HG03442 (cell line): Measurements from ENCODE around the gene CAPN15.

Source experiments
- ATAC-seq: cut with Tn5 transposase; IDR thresholded peaks from one replicate; pipeline ENCODE4 v1.9.1; 2021; ENCODE audit warnings: mild to moderate bottlenecking, moderate library complexity; ENCODE audit not compliant: unreplicated experiment

The CAPN15 gene

GRCh38 chr16:575354-576196 lies 48.1 kb downstream of the CAPN15 start:
- no peak for ATAC-seq

DNA sequence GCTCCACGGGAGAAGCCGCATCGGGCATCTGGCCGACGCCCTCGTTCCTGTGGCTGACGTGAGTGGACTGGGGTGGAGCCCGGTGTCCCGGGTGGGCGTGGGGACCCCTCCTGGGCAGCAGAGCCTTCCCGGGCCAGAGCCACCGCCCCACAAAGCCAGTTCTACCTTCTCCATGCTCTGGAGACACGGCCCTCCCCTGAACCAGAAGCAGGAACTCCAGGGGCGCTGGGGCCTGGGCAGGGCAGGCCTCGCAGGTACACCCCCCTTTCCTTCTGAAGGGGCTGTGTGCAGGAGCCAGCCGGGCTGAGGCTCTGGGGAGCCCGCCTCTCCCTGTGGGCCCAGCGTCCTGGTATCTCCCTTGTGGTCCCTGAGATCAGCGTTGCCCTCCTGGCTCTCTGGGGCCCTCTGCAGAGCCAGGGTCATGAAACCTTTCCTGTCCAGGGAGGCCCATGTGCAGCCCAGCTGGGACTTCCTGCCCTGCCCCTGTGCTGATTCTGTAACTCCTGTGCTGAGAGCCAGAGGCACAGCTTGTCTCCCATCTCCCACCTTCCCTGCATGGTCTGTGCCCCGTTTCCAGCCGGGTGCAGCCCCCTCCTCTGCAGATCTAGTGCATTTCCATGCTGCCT lies 48.8 kb downstream of the CAPN15 start:
- no peak for ATAC-seq

DNA sequence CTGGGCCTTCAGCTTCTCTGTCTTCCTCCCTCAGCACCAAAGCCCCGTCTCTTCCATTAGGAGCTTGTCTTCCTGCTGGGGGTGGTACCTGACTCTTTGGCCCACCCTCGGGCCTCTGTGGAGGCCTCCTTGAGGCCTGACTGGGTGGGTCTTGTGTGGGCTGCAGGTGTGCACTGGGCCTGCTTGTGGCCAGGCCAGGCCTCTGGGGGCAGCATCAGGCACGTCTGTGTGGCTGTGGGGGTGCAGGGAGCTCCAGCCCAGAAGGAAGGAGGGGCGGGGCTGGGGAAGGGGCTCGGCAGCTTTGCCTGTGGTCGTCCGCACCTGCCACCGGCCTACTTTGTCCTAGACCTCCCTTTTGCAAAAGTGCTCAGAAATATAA lies 49.3 kb downstream of the CAPN15 start:
- no peak for ATAC-seq

GRCh38 chr16:577796-578195 lies 50.3 kb downstream of the CAPN15 start:
- no peak for ATAC-seq

GRCh38 chr16:578232-578869 lies 50.8 kb downstream of the CAPN15 start:
- ATAC-seq, result no peak

- no peak for ATAC-seq
Measured at GRCh38 chr16:578870-579405, 51.4 kb downstream of the CAPN15 start.

- ATAC-seq, result no peak
Measured at GRCh38 chr16:580141-580945, 52.8 kb downstream of the CAPN15 start.

DNA sequence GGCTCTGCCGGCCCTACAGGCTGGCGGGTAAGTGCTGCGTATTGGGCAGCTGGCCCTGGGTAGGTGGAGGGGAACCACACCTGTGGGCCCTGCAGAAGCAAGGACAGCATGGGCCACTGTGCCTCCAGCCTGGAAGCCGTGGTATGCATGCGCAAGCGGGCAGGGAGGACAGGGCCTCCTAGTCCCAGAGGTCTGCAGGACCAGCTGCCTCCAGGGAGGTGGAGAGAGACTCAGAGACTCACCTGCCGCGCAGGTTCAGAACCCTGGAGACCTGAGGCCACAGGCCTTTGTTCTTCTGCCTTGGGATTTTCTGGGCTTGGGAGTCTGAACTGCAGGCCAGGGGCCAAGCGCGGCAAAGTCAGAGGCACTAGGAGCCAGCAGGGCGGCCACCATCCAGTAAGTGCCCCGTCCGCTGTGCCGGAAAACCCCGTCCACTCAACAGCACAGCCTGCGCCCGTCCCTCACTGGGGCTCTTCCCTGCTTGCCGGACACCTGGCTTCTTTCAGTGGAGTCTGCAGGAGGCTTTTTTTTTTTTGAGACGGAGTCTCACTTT lies 53.5 kb downstream of the CAPN15 start:
- ATAC-seq, result no peak

- ATAC-seq, result no peak
Measured at GRCh38 chr16:582218-582613, 54.7 kb downstream of the CAPN15 start.

GRCh38 chr16:582614-583331 lies 55.3 kb downstream of the CAPN15 start:
- no peak for ATAC-seq

DNA sequence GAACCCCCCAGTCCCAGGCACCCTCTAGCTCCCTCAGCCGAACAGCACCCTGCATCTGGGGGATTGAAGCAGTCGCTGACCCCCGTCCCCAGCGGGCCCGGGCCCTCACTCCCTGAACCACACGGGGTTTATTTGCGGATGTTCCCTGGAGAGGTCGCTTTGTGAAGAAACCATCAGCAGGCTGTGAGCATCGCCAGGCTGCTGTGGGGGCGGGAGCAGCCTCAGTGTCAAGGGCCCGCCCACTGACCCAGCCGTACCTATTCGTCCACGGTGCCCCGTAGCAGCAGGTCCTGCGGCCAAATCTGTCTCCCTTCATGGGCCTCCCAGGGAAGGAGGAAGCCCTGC lies 55.9 kb downstream of the CAPN15 start:
- ATAC-seq, result no peak

GRCh38 chr16:583815-584591 lies 56.5 kb downstream of the CAPN15 start:
- ATAC-seq, result no peak

DNA sequence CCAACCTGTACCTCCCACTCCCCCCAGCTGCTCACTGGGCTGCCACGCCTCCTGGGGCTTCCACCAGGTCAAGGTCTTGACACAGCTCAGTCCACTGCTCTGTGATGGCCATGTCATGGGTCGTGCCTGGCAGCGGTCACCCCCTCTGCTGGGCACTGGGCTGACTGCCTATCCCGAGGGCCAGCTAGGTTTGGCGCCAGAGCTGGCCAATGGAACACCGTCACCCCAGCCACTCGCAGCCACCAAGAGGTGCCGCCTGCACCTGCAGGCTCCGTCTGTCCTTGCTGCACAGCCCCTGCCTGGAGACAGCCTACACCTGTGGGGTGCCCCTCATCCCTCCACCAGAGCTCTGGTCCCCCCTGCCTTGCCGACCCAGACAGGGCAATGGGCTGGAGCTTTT lies 57.8 kb downstream of the CAPN15 start:
- ATAC-seq, result no peak

DNA sequence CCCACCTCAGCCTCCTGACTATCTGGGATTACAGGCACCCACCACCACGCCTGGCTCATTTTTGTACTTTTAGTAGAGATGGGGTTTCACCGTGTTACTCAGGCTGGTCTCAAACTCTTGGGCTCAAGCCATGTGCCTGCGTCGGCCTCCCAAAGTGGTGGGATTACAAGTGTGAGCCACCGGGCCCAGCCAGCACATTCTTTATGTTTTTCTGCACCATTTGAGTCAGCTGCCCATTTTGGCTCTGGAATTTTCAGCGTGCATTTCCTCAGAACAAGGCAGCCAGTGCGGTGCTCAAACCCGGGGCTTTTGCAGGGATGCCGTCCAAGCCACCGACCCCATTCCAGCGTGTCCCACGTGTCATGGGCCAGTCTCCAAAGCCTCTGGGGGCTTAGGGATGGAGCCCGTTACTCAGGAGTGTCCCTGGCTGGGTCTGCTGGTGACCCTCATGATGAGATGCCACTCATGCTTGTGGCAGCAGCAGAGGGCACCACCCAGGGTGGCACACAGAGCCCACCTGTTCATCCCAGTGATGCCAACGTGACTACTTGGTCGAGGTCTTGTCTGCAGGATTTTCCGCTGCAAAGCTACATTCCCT lies 58.6 kb downstream of the CAPN15 start:
- no peak for ATAC-seq

- no peak for ATAC-seq
Measured at GRCh38 chr16:586645-587590, 59.4 kb downstream of the CAPN15 start.

DNA sequence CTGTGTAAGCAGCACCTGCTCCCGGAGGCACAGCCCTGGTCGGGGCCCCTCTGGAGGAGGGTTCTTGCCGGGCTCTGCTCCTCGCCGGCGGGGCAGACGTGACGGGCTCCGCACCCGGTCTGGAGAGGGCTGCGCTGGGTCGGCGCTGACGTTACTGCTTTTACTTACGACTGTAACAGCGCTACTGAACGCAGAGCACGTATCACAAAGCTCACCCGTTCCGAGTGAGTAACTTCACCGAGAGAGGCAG lies 61.1 kb downstream of the CAPN15 start:
- ATAC-seq, result peak; percentile 2

DNA sequence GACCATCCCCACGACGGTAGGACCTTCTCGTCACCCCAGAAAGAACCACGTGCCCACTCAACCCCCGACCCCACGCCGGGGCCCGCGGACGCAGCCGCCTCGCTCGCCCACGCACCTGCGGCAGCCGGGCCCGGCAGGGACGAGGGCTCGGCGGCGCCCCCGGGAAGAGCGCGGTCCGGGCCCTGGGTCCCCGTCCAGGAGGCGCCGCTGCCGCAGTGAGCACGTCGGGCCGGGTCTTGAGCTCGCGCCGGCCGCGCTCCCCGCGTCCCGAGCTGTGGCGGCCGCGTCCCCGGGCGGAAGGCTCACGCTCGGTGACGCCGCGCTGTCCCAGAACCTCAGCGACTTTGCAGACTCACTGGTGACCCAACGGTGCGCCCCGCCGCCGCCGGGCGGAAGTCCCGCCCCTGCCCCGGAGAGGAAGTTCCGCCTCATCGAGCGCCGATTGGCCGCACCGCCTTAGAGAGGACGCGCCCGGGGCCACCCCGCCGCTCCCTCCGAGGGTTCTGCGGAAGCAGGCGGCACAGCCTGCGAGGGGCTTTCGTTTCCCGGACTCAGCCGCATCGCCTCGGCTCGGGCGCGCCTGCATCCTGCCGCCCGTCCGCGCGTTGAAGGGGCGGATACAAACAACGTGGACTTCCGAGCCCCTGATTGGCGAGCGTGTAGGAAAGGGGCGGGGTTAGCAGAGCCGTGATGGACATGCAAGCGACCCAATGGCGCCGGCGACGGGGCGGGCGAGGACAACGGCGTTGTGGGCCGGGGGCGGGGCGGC lies 61.6 kb downstream of the CAPN15 start:
- ATAC-seq, result peak; percentile 63
